GM12878 (cell line): Measurements from ENCODE around the gene PRKAB1. TPM values are rescaled to one million over a fixed set of nuclear protein-coding genes. Genes with fewer than 3 reads are reported as not detected.

ENCODE experiments used
- ATAC-seq: fragments of 200-7000 bp; cut with Tn5 transposase; 3 replicates; pipeline ENCODE4 v1.9.1; 2020; ENCODE audit warnings: mild to moderate bottlenecking, moderate library complexity
- BruUV-seq: library from RNA; stranded (reverse); fragments of 400-500 nt; replicated peaks from 2 replicates; lab custom pipeline; 2021; lab: Mats Ljungman, UMichigan
- CTCF ChIA-PET: fragments of 300-600 bp; sonication (Branson Sonifier 250); formaldehyde crosslinking; extraction: SDS; loops from one replicate; lab custom pipeline; 2021; ENCODE audit warnings: inconsistent platforms; lab: Yijun Ruan, JAX
- POLR2A ChIA-PET: fragments of 350-600 bp; formaldehyde crosslinking; extraction: SDS; loops from one replicate; lab custom pipeline; 2021; ENCODE audit warnings: inconsistent platforms; lab: Charles Lee
- RAD21 ChIA-PET: fragments of 300-600 bp; sonication (Branson Sonifier 250); formaldehyde crosslinking; loops from one replicate; lab custom pipeline; 2023; ENCODE audit warnings: antibody characterized with exemption; ENCODE audit not compliant: unreplicated experiment; lab: Charles Lee
- SMC1A ChIA-PET: fragments of 300-600 bp; sonication (Branson Sonifier 250); formaldehyde crosslinking; loops from one replicate; lab custom pipeline; 2023; ENCODE audit not compliant: unreplicated experiment, uncharacterized antibody; lab: Charles Lee
- DNase-seq: peaks from one replicate; pipeline ENCODE4 v3.0.0-alpha.2; 2011; ENCODE audit warnings: low read depth, low spot score
- FAIRE-seq: peaks from 3 replicates; lab custom pipeline; 2011; peaks lifted over from hg19 to GRCh38; lab: Jason Lieb, UNC
- H2AFZ ChIP-seq: 2 replicates; pipeline ENCODE4 v1.6.0; 2011; ENCODE audit warnings: low read depth, low read length, control low read depth; ENCODE audit not compliant: control insufficient read depth
- H3K27ac ChIP-seq: 2 replicates; pipeline ENCODE4 v1.5.1; 2011; ENCODE audit warnings: control low read depth; ENCODE audit not compliant: control insufficient read depth, insufficient read depth
- H3K27me3 ChIP-seq, 2 experiments: replicated peaks in 1 of 2; 2 replicates each; pipeline versions ENCODE4 v1.6.0 to v1.6.1; 2011; ENCODE audit warnings: low read length in 1 of 2; ENCODE audit not compliant: control insufficient read depth in 2 of 2, insufficient read depth in 2 of 2
- H3K36me3 ChIP-seq, 2 experiments: 2 replicates each; pipeline ENCODE4 v1.5.1; 2011; ENCODE audit warnings: low read length in 1 of 2; ENCODE audit not compliant: control insufficient read depth in 2 of 2, insufficient read depth in 2 of 2
- H3K4me1 ChIP-seq: 2 replicates; pipeline ENCODE4 v1.6.1; 2011; ENCODE audit warnings: mild to moderate bottlenecking, low read length, moderate library complexity, mixed read lengths; ENCODE audit not compliant: control insufficient read depth, insufficient read depth
- H3K4me2 ChIP-seq: 2 replicates; pipeline ENCODE4 v1.6.0; 2011; ENCODE audit warnings: control low read depth; ENCODE audit not compliant: control insufficient read depth, insufficient read depth
- H3K4me3 ChIP-seq: fragments of 200-600 bp; sonication (generic); 2 replicates; pipeline ENCODE4 v1.5.1; 2016
- H3K79me2 ChIP-seq: 2 replicates; pipeline ENCODE4 v1.6.0; 2011; ENCODE audit warnings: low read length; ENCODE audit not compliant: control insufficient read depth, insufficient read depth
- H3K9ac ChIP-seq: 2 replicates; pipeline ENCODE4 v1.8.0; 2011; ENCODE audit warnings: low read length, control low read depth, mixed read lengths; ENCODE audit not compliant: control insufficient read depth, insufficient read depth
- H3K9me3 ChIP-seq: replicated peaks from 3 replicates; pipeline ENCODE4 v1.5.1; 2011; ENCODE audit warnings: mild to moderate bottlenecking, low read length; ENCODE audit not compliant: control insufficient read depth, insufficient read depth
- H4K20me1 ChIP-seq: 2 replicates; pipeline ENCODE4 v1.6.0; 2011; ENCODE audit not compliant: control insufficient read depth, insufficient read depth
- ASH2L ChIP-seq: fragments of 300-600, 200-600 bp; sonication (generic); IDR thresholded peaks from 2 replicates; pipeline ENCODE4 v1.6.1; 2017; ENCODE audit warnings: low read depth, mild to moderate bottlenecking, borderline replicate concordance
- CBFB ChIP-seq: IDR thresholded peaks from 2 replicates; pipeline ENCODE4 v1.6.1; 2016; ENCODE audit warnings: antibody characterized with exemption, low read depth
- FOS ChIP-seq: IDR thresholded peaks from 3 replicates; pipeline ENCODE4 v1.6.1; 2011; ENCODE audit warnings: borderline replicate concordance; ENCODE audit not compliant: insufficient read length; ENCODE audit errors: extremely low read depth
- MTA3 ChIP-seq: IDR thresholded peaks from 2 replicates; pipeline ENCODE4 v1.6.1; 2012; ENCODE audit warnings: low read length, inconsistent platforms, borderline replicate concordance
- RCOR1 ChIP-seq: conservative IDR thresholded peaks from 2 replicates; pipeline ENCODE4 v1.6.1; 2012; ENCODE audit warnings: low read depth, low read length, improper control_type of control experiment
- RELA ChIP-seq: fragments of 450-650 bp; IDR thresholded peaks from 2 replicates; pipeline ENCODE4 v1.8.0; 2014; ENCODE audit warnings: borderline replicate concordance; ENCODE audit not compliant: partially characterized antibody
- ZNF24 ChIP-seq: fragments of 450-650 bp; IDR thresholded peaks from 2 replicates; pipeline ENCODE4 v1.6.1; 2017; ENCODE audit warnings: antibody characterized with exemption, mild to moderate bottlenecking
- ZZZ3 ChIP-seq: IDR thresholded peaks from 2 replicates; pipeline ENCODE4 v1.6.1; 2011; ENCODE audit warnings: low read depth; ENCODE audit not compliant: control insufficient read depth, insufficient read length
- WGBS: methylation state at CpG from one replicate; pipeline ENCODE4 v1.1.6; 2016; ENCODE audit warnings: low lambda C conversion rate; ENCODE audit not compliant: insufficient replicate concordance, insufficient coverage; ENCODE audit errors: missing lambda C conversion rate; 5-methylcytosine and 5-hydroxymethylcytosine counted together
- in situ Hi-C: fragments of 300-500 bp; cut with MboI; formaldehyde crosslinking; loops from 9 replicates; pipeline ENCODE4 v1.14.3; 2018; ENCODE audit warnings: mixed read lengths
- intact Hi-C: fragments of 100-400 bp; cut with micrococcal nuclease; formaldehyde crosslinking; loops from one replicate; pipeline ENCODE4 v1.14.2; 2022; ENCODE audit not compliant: unreplicated experiment
- polyA plus RNA-seq, 11 experiments: library from polyadenylated mRNA; depleted of rRNA in 4 of 11; unstranded in 6 of 11; stranded (reverse) in 5 of 11; fragments of >200 nt; fragmentation: Nextera tagmentation in 4 of 11; fragmentation: Illumina TruSeq in 1 of 11; extraction: Ambion mirVana in 4 of 11; extraction: Trizol in 1 of 11; gene quantifications; 1 replicate in 1 of 11; 2 replicates in 10 of 11; pipeline versions ENCODE4 v1.2.1 to v1.2.3, GENCODE V29; 2011 to 2016; ENCODE audit warnings: inconsistent platforms in 2 of 11, missing spikeins in 2 of 11, low read depth in 1 of 11
- total RNA-seq, 4 experiments: library from RNA; depleted of rRNA in 3 of 4; stranded (reverse); fragments of >200 nt in 3 of 4; fragmentation: Illumina TruSeq in 1 of 4; extraction: Trizol in 1 of 4; gene quantifications; 2 replicates each; pipeline versions ENCODE4 v1.2.1 to v1.2.3, GENCODE V29; 2013 to 2021
- TF ChIP-seq, protein P1 (sequence below): fragments of 450-650 bp; IDR thresholded peaks from 2 replicates; pipeline ENCODE4 v1.6.1; 2017; ENCODE audit warnings: low read depth, mild to moderate bottlenecking, moderate library complexity

Gene PRKAB1
- total and polyA plus RNA-seq, 10 of the 15 experiments (the other 5 are each of a cell fraction or from before 2014, with no cell fraction given), result 24.6 to 85.0 (median 50.6) TPM

DNA sequence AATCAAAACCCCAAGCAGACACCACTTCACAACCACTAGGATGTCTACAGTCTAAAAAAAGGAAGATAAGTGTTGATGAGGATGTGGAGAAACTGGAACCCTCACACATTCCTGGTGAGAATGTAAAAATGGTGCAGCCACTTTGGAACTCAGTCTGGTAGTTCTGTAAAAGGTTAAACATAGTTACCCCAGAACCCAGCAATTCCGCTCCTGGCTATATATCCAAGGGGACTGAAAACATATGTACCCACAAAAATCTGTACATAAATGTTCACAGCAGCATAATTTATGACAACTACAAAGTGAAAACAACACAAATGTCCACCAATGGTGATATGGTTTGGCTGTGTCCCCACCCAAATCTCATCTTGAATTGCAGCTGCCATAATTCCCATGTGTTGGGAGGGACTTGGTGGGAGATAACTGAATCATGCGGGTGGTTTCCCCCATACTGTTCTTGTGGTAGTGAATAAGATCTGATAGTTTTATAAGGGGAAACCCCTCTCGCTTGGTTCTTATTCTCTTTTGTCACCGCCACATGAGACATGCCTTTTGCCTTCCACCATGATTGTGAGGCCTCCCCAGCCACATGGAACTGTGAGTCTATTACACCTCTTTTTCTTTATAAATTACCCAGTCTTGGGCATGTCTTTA lies 46.8 kb downstream of the PRKAB1 start (continued):
- TF ChIP-seq, protein P1, sequence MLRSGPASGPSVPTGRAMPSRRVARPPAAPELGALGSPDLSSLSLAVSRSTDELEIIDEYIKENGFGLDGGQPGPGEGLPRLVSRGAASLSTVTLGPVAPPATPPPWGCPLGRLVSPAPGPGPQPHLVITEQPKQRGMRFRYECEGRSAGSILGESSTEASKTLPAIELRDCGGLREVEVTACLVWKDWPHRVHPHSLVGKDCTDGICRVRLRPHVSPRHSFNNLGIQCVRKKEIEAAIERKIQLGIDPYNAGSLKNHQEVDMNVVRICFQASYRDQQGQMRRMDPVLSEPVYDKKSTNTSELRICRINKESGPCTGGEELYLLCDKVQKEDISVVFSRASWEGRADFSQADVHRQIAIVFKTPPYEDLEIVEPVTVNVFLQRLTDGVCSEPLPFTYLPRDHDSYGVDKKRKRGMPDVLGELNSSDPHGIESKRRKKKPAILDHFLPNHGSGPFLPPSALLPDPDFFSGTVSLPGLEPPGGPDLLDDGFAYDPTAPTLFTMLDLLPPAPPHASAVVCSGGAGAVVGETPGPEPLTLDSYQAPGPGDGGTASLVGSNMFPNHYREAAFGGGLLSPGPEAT, result no peak
- no peak for TF ChIP-seq ZNF24
- TF ChIP-seq FOS, result no peak
- TF ChIP-seq ASH2L, result no peak
- TF ChIP-seq RCOR1, result no peak
- TF ChIP-seq MTA3, result no peak
- TF ChIP-seq ZZZ3, result no peak

DNA sequence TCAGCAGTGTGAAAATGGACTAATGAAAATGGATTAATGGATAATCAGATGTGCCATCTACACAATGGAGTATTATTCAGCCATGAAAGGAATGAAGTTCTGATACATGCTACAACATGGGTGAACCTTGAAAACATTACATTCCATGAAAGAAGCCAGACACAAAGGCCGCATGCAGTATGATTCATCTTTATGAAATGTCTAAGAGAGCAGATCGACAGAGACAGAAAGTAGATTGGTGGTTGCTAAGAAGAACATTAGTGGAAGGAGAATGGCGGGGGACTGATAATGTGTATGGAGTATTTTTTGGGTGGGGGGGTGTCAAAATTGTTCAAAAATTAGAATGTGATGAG lies 47.3 kb downstream of the PRKAB1 start:
- no peaks in the 10 kb centered on the region for H3K9me3 ChIP-seq
- no peak overlapping the region for H3K9ac ChIP-seq
- no peaks in the 10 kb centered on the region for H3K27me3 ChIP-seq
- RAD21 ChIA-PET, result no interaction called here
- intact Hi-C loops (no loop called here), in situ Hi-C loops (no loop called here)
- peaks cover 21 to 26% of the 10 kb centered on the region in 2 experiments; a peak in 3 of 4 replicates for H3K36me3 ChIP-seq
- no peaks in the 10 kb centered on the region for H4K20me1 ChIP-seq
- H3K27ac ChIP-seq, result no peak overlapping the region
- no peaks in the 10 kb centered on the region for H3K79me2 ChIP-seq
- no peak overlapping the region for H3K4me3 ChIP-seq
- CTCF ChIA-PET, result no interaction called here
- no peak overlapping the region for H3K4me2 ChIP-seq
- no peak for TF ChIP-seq RELA
- TF ChIP-seq CBFB, result no peak
- WGBS, result 88% methylated on average over 3 of the region's 3 CpGs
- no peaks in the 10 kb centered on the region for H3K4me1 ChIP-seq
- ATAC-seq (no peak), DNase-seq (no peak), FAIRE-seq (no peak)
- SMC1A ChIA-PET, result no interaction called here
- no peak overlapping the region for H2AFZ ChIP-seq
- POLR2A ChIA-PET, result no interaction called here
- BruUV-seq, result no TSS peak
